ENCODE data around the gene LGALS9C.
A peak's percentile ranks its signal among the peaks of the same experiment; 100 is the strongest.
"Not testable (repeated sequence)": the region's sequence is repeated elsewhere in the genome, so short reads cannot be mapped to it uniquely, and the experiment has no call there.

The LGALS9C gene

GRCh38 chr17:18478977-18479595 is 2.5 kb downstream of the LGALS9C start:
- not testable (repeated sequence) for DNase-seq

- not testable (repeated sequence) for DNase-seq
Measured at GRCh38 chr17:18481775-18482174, 5.2 kb downstream of the LGALS9C start.

GRCh38 chr17:18485936-18486464 is 9.4 kb downstream of the LGALS9C start:
- not testable (repeated sequence) for DNase-seq

- not testable (repeated sequence) for DNase-seq
Measured at GRCh38 chr17:18487633-18488032, 11.0 kb downstream of the LGALS9C start.

GRCh38 chr17:18488622-18489021 is 12.0 kb downstream of the LGALS9C start:
- DNase-seq: not testable (repeated sequence)

- DNase-seq: not testable (repeated sequence)
Measured at GRCh38 chr17:18490016-18490415, 13.4 kb downstream of the LGALS9C start.

- peak; percentile 12 for DNase-seq
Measured at GRCh38 chr17:18492712-18493480, 16.3 kb downstream of the LGALS9C start.

GRCh38 chr17:18494250-18494768 is 17.7 kb downstream of the LGALS9C start:
- not testable (repeated sequence) for DNase-seq

GRCh38 chr17:18497044-18497443 is 20.5 kb downstream of the LGALS9C start:
- not testable (repeated sequence) for DNase-seq

- not testable (repeated sequence) for DNase-seq
Measured at GRCh38 chr17:18499100-18499499, 22.5 kb downstream of the LGALS9C start.

- DNase-seq: not testable (repeated sequence)
Measured at GRCh38 chr17:18499756-18500155, 23.2 kb downstream of the LGALS9C start.

GRCh38 chr17:18500281-18500680 is 23.7 kb downstream of the LGALS9C start:
- not testable (repeated sequence) for DNase-seq

GRCh38 chr17:18500816-18501215 is 24.2 kb downstream of the LGALS9C start:
- DNase-seq: not testable (repeated sequence)

GRCh38 chr17:18503221-18503620 is 26.6 kb downstream of the LGALS9C start:
- not testable (repeated sequence) for DNase-seq

GRCh38 chr17:18507729-18508128 is 31.1 kb downstream of the LGALS9C start:
- DNase-seq: not testable (repeated sequence)

GRCh38 chr17:18508667-18509066 is 32.1 kb downstream of the LGALS9C start:
- not testable (repeated sequence) for DNase-seq

GRCh38 chr17:18521100-18521499 is 44.5 kb downstream of the LGALS9C start:
- DNase-seq: not testable (repeated sequence)

GRCh38 chr17:18525015-18525414 is 48.4 kb downstream of the LGALS9C start:
- not testable (repeated sequence) for DNase-seq

- DNase-seq: not testable (repeated sequence)
Measured at GRCh38 chr17:18526168-18526800, 49.7 kb downstream of the LGALS9C start.

GRCh38 chr17:18527354-18527753 is 50.8 kb downstream of the LGALS9C start:
- DNase-seq: not testable (repeated sequence)

GRCh38 chr17:18528435-18528834 is 51.8 kb downstream of the LGALS9C start:
- not testable (repeated sequence) for DNase-seq

GRCh38 chr17:18528899-18529500 is 52.4 kb downstream of the LGALS9C start:
- DNase-seq: not testable (repeated sequence)

GRCh38 chr17:18530405-18530804 is 53.8 kb downstream of the LGALS9C start:
- DNase-seq: not testable (repeated sequence)

All from CD4-positive, alpha-beta T cell treated with Interleukin-10 for 1 hour (primary cell).